Vein endothelial cell (primary cell): ENCODE results near the gene FZR1. TPM values are rescaled to one million over a fixed set of nuclear protein-coding genes. Genes with fewer than 3 reads are reported as not detected.

Source experiments
- small RNA-seq: library from RNA; depleted of rRNA; stranded (forward); fragments of <200 nt; gene quantifications from one replicate; pipeline ENCODE3, GENCODE V24; 2012
- total RNA-seq: library from RNA; depleted of rRNA; stranded (reverse); fragments of >200 nt; gene quantifications from 2 replicates; pipeline ENCODE4 v1.2.3, GENCODE V29; 2012

Gene FZR1
- total RNA-seq, result 44.6 and 55.2 TPM in 2 replicates

GRCh38 chr19:3505598-3506383 is at the start of gene FZR1:
Gene FZR1, plus strand, starts transcription at chr19:3506311. Its CDS starts 16,679 bp downstream, at chr19:3522990.

GRCh38 chr19:3480383-3481091 is 25.6 kb upstream of the FZR1 start, which contains the start of gene SMIM24:
Gene SMIM24, minus strand, starts transcription at chr19:3480525. Its CDS starts 62 bp downstream, at chr19:3480463.

GRCh38 chr19:3483226-3483628 is 22.9 kb upstream of the FZR1 start, which contains the start of gene SMIM44:
Gene SMIM44, minus strand, starts transcription at chr19:3483441. Its CDS starts 38 bp downstream, at chr19:3483403.

GRCh38 chr19:3500429-3501101 is 5.5 kb upstream of the FZR1 start, which contains the start of gene DOHH:
Gene DOHH, minus strand, starts transcription at chr19:3500674. Its CDS starts 3,860 bp downstream, at chr19:3496814.

GRCh38 chr19:3538965-3539755 is 33.0 kb downstream of the FZR1 start, which contains the start of gene TEKTIP1:
Gene TEKTIP1, plus strand, starts transcription at chr19:3539174. Its CDS starts 4 bp downstream, at chr19:3539178.

GRCh38 chr19:3557461-3558248 is 51.5 kb downstream of the FZR1 start, which contains the start of gene MFSD12:
Gene MFSD12, minus strand, starts transcription at chr19:3557586. Its CDS starts 183 bp downstream, at chr19:3557403.

GRCh38 chr19:3572855-3573161 is 66.7 kb downstream of the FZR1 start, which contains the start of gene HMG20B:
Gene HMG20B, plus strand, starts transcription at chr19:3572944. Its CDS starts 366 bp downstream, at chr19:3573310.

GRCh38 chr19:3585301-3586126 is 79.4 kb downstream of the FZR1 start, which contains the start of gene GIPC3:
Gene GIPC3, plus strand, starts transcription at chr19:3585478. Its CDS starts 120 bp downstream, at chr19:3585598.

Small RNA genes lying within 50 kb of the gene (small RNA-seq; reads per million reads assigned to genes)
- gene AC005786.1 (not detected), gene RF00212 (not detected)

Other genes with a start within 250 kb of the FZR1 start
- 61.7 and 63.0 TPM in 2 replicates for gene NFIC, start 139.7 kb upstream of the FZR1 start, total RNA-seq
- gene SMIM24, start 25.8 kb upstream of the FZR1 start, total RNA-seq, result 0.33 TPM in 1 of 2 replicates, not detected in the other
- not detected in 2 replicates for gene SMIM44, start 22.9 kb upstream of the FZR1 start, total RNA-seq
- gene DOHH, start 5.6 kb upstream of the FZR1 start, total RNA-seq, result 11.8 TPM in 2 replicates
- gene TEKTIP1, start 32.9 kb downstream of the FZR1 start, total RNA-seq, result not detected in 2 replicates
- gene MFSD12, start 51.3 kb downstream of the FZR1 start, total RNA-seq, result 78.8 and 124 TPM in 2 replicates
- 83.5 and 111 TPM in 2 replicates for gene HMG20B, start 66.6 kb downstream of the FZR1 start, total RNA-seq
- 1.1 and 1.3 TPM in 2 replicates for gene GIPC3, start 79.2 kb downstream of the FZR1 start, total RNA-seq
- 1.7 and 2.0 TPM in 2 replicates for gene TBXA2R, start 100.6 kb downstream of the FZR1 start, total RNA-seq
- 27.0 and 33.6 TPM in 2 replicates for gene CACTIN, start 120.5 kb downstream of the FZR1 start, total RNA-seq
- 43.6 and 54.5 TPM in 2 replicates for gene PIP5K1C, start 194.2 kb downstream of the FZR1 start, total RNA-seq
- gene TJP3, start 202.1 kb downstream of the FZR1 start, total RNA-seq, result not detected in 2 replicates